Activated naive CD4-positive, alpha-beta T cell (primary cell): ENCODE measurements around the gene COBLL1.

Experiments
- DNase-seq, 4 experiments: peaks; one replicate each; lab custom pipeline; 2025; lab: John Stamatoyannopoulos, UW

COBLL1 gene

DNA sequence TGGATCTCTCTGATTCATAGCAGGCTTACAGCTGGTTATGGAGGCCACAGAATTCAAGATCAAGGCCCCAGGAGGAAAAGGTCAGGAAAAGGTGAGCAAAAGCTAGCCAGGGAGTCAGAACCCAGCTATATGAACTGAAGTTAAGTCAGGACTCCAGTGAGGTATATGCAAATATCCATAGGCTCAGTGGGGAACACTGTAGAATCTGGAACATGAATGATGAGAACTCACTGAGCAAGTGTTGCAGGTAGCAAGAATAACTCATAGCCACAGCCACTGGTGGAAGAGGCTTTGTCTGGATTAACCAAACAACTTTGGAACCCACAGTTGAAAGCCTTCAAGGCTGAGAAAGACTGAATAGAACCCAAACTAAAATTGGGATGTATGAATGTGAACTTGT is 24.7 kb downstream of the COBLL1 start:
- DNase-seq: no peak

DNA sequence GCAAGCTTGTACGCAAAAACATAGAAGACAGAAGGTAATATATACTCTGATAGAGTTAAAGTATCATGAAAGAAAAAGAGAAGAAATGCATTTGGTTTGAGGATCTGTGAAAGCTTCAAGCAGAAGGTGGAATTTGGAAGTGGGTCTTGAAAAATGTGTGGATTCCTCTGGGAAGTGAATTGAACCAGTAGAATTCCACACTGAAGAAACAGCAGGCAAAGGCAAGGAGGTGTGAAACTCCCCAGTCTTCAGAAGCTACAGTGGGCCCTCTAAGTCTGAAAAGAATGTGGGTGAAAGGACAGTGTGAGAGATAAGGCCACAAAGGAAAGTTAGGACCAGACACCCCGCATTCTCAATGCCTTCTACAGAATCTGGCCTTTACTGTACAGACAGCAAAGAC is 25.6 kb downstream of the COBLL1 start:
- DNase-seq: no peak

DNA sequence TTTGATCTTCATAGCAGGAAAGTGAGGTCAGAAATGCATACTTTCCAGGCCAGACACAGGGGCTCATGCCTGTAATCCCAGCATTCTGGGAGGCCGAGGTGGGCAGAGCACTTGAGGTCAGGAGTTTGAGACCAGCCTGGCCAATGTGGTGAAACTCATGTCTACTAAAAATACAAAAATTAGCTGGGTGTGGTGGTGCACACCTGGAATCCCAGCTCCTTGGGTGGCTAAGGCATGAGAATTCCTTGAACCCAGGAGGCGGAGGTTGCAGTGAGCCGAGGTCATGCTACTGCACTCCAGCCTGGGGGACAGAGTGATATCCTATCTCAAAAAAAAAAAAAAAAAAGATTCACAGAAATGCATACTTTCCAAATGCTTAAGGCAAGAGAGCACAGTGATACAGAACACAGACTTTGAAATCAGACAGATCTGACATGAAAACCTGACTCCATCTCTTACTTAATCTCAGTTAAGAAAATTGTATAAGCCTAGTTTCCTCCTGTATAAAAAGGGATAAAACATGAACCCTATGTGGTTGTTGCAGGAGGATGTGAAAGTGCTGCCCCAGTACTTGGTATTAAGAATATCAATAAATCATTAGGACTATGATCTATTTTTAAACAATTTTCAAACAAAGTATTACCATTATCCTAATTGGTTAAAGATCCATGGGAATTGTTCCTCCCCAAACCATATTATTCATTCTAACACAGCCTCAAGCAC is 26.4 kb downstream of the COBLL1 start:
- DNase-seq: no peak

DNA sequence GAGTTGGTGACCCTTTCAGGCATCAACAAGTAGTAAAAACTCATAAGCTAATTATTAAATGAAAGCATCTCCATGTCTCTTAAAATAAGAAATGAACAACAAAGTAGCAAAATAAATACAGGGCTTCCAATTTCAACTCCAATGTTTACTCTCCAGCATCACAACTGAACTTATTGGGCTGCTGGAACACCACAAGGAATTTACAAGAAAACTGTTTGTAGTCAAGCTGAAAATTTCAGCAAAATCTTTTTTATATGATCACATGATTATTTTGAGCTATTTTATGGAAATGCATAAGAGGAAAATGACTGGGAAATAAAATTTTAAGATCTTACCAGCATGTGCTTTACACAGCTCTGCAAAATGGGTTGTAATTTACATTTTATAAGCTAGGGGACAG is 28.1 kb downstream of the COBLL1 start:
- no peak for DNase-seq

DNA sequence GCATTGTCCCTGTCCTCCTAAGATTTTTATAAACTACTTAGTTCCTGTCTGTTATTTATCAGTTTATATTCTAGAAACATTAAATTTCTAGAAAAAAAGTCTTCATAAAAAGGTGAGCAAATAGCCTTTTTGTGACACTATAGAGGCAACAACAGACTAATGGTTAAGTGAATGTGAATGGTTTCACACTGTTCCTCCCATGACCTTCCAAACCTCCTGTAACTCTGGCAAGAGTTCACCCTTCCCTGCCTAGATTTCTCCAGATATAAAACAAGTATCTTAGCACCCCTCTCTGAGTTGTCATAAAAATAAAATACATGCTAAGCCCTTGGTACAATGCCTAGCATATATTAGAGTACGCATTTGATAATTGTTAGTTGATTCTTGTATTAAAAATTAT is 29.2 kb downstream of the COBLL1 start:
- no peak for DNase-seq

DNA sequence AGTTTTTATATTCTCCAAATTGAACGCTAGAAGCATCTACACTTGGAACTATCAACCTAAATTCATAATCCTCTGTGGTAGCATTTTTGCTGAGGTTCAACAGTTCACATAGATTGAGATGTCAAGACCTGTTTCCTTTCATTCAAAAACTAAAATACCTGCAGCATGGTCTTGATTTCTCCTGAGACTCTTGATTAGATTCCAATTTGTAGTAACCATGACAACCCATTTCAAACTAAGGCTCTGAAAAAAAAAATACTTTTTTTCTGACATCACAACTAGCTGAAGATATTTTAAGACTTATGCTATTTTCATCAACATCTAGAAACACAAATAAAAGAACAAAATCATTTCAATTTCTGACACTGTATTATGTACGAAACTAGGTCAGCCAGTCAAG is 29.8 kb downstream of the COBLL1 start:
- no peak for DNase-seq

DNA sequence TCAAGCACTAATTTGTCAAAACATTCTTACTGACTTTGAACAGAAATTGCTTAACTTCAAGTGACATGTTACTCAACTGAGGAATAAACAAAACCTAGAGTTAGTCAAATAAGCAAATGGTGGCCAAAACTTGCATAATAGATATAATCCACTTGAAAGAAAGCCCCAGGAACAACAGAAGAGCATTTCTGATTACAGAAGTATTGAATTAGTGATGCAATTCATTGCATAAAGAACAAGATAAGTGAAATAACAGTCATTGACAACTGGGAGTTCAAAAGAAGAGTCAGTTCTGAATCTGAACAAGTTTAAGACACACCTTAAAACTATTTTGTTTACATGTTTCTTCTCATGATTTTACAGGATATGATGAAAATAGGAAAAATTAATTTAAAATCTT is 30.8 kb downstream of the COBLL1 start:
- no peak for DNase-seq

DNA sequence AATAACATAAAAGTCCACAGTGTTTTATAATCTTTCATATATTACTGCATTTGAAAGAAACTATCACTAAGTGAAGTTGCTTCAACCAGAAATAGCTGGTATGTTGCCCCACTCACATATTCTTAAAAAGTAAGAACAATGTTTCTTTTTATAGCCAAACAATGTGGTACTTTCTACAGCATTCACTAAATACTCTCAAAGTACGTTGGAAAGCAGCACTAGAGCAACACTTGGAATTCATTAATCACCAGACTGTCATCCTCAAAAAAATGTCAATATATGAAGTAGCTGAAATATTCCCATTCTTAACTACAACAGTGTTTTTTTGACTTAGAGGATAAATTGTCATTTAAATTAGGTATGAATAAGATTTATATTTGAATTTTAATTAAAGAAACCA is 32.8 kb downstream of the COBLL1 start:
- no peak for DNase-seq

DNA sequence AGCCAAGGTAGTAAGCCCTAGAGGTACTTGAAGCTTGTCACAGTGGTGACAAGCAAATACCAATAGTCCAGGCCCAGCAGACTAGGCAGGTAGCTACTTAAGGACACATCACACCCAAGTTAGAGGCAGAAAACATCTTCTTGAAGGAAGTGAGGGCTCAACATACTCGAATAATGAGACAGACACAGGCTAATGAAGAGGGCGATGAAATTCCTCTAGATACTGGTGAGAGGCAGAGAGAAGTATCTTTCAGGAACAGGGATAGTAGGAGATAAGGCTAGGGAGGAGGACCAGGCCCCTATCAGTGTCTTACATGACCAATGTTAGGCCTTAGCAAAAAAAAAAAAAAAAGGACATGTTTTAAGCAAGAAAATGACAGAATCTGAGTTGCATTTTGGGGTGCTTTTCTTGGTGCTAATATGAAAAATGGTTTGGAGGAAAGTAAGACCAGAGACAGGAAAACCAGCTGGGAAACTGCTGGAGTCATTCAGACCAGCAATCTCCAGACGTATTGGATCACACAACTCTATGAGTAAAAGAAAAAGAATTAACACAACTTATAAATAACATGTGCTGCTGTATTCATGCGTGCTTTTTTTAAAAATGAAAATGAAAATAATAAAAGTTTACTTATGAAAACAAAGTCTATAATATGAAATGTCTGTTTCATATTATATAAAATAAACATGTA is 37.7 kb downstream of the COBLL1 start:
- no peak for DNase-seq

DNA sequence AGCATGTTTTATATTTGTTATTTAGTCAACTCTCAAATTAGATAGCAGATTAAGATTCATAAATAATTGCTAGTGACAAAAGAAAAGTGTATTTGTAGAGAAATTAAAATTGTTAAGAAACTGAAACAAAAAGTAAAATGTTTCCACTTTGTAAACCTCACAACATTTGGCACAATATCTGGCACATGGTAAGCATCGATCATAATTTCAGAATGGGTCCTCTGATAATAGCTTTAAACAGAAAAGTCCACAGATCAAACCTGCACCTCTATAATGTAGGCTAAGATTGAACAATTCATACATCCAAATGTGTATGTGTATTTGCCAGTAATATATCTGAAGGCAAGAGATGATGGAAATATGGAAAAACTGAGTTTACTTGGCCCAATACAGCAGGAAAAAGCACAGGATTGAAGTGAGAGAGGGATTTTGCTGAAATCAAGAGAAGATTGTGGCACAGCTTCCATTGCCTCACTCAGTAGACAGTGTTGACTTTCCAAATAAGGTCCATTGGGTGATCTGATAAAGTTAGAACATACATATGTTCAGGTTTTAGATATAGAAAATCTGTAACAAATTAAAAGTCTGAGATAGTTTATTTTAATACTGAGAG is 39.4 kb downstream of the COBLL1 start:
- no peak for DNase-seq

DNA sequence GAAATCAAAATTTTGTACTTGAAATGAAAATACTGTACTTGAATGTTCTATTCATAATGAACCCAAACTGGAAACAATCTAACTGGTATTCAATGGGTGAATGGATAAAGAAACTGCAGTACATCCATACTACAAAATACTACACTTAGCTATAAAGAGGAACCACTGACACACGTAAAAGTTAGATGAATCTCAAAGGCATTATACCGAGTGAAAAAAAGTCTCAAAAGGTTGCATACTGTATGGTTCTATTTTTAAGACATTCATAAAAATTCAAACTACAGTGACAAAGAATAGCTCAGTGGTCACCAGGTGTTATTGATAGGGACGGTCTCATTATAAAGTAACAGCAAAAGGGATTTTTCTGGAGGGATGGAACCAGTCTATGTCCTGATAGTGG is 41.1 kb downstream of the COBLL1 start:
- no peak for DNase-seq

DNA sequence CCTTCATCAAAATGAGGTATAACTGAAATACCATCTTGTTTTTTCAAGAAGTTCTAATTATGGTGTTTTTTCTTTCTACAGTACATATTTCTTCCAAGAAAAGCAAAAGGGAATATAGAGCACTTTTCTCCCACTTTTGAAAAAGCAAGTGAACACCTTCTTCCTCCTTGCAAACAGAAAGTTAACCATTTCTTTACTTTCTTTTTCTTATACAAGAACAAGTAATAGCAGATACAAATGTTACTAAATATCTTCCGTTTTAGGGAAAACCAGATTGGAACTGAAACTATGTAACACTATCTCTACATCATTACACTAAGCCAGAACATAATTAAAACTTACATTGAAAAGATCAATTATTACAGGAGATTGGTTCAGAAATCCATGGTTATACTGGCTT is 44.0 kb downstream of the COBLL1 start:
- no peak for DNase-seq

DNA sequence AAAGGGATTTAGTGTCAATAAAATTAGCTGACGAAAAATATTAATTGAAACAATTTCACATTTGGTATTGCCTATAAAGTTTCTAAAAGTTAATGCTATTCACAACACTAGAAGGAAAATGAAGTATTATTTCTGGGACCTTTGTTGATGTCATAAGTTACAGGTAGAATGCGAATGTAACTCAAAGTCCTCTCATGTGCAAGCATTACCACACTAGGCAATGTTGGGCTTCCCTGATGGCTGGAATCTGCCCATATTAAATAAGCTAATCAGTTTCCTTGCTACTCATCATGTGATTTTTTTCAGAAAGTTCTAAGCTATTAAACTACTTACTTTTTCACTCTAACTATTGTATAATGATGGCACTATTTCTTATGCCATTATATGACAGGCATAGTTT is 44.6 kb downstream of the COBLL1 start:
- no peak for DNase-seq

DNA sequence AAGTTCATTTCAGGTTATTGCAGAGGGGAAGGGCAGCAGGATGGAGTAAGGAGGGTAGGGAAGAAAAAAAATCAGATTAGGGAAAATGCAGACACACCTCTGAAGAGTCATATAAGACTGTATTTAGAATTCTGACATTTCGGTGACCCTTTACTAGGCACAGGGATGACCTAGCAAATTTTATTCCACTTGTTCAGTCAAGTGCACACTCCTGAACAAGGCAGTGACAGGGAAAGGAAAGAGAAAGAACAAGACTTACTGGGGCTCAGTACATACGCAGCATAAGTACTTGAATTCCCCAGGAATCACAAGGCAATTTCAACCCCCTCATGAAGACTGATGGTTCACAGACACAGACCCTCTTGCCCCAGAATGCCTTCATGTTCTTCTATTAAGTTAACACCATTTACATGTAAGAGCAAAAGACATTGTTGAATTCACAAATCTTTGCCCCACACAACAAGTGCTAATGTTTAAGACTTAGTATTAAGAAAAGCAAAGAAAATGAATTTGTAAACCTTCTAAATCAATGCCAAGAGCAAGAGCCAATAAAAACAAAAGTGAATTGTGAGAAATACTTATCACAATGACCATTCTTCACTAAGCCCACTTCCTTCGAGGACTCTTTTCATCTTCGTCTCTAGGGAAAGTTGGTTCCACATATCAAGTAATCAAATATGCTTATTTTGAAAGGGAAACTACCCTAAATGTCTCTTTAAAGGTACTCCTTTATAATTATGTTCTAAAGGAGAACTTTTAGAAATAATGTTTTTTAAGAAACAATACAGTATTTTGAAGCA is 47.0 kb downstream of the COBLL1 start:
- DNase-seq: no peak

DNA sequence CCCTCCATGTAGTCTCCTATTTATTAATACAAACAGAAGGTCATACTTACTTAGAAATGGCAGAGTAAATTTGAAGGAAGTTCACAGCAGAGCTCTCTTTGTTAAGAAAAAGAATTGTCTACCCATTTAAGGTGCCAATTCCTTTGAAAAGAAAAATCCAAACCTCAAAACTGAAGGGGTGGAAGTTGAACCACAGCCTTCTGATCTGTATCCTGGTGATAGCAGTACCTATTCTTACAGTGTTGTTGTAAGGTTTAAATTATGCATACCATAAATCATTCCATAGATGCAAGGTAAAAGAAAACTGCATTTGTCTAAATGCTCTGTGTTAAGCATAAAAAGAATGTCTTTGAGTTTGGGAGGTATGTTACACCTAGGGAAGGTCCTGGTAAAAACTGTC is 47.6 kb downstream of the COBLL1 start:
- no peak for DNase-seq

DNA sequence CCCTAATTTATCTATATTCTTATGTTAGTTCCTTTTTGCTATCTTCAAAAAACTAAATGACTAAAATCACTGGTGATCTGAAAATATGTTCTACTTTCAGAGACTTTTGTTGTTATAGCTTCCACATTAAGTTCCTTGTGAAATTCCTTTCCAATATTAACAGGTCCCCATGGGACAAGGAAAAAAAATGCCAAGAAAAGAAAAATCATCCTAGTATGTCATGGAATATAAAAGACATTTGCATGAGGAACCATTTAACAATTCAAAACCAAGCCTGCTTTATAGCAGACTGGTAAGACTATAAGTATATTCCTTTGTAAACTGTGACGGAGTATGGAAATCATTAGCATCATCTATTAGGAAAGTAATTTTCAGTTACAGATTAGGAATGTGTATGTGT is 48.1 kb downstream of the COBLL1 start:
- DNase-seq: no peak

DNA sequence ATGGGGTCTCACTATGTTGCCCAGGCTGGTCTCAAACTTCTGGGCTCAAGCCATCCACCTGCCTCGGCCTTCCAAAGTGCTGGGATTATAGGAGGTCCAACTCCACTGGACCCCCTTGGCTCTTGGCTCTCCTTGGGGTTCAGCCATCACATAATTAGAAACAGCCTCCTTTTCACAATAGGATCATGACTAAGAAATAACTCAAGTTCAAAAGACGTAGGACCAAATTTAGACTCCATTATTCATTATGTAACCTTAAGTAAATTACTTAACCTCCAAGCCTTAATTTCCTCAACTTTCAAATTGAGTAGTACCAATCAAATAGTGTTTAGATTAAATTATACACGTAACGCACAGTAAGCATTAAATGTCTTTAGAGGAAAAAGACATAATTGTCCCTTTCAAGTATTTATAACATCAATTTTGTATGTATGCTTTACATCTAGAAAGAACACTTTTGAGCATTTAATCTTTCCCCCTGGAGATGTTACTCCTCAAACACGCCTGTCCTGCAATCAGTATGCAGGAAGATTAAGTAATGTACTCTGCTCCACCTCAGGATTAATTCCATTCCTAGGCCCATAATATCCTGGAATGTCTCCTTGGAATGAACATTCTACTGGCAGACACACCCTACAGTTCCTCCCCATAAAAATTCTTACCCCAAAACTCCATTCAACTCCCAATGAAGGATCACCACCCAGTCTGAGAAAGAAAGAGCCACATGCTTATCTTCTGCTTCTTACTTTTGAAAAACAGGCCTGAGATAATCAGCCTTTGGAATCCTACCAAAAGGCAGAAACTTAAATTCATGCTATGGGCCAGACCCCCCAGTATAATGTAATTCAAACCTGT is 49.1 kb downstream of the COBLL1 start:
- DNase-seq: no peak

DNA sequence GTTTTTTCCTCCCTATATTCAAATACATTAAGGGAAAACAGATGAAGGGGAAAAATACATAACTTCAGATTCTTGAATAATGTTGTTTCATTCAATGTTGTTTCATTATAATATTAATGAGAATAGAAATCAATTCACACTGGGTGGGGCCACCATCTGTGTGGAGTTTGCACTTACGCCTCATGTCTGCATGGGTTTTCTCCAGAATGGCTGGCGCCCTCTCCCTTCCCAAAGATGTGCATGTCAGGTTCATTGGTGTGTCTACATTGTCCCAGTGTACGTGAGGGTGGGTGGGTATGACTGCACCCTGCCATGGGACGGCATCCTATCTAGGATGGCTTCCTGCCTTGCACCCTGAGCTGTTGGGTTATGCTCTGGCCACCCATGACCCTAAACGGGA is 51.7 kb downstream of the COBLL1 start:
- DNase-seq: no peak

DNA sequence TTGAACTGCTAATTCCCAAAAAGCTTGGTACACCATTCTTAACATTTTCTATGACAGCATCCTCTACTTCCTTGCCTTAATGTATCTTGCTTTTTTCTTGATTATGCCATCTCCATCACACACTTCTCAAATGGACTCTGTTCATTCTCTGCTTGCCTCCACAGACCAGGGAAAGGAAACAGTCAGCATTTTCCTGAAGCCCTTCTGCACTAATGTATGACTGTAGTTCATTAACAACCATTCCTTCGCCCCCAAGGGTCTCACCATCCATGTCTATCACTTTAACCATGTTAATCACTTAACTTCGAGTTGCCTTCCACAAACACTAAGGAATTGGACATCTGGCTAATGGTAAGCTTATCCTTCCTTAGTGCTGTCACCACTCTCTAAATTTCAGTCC is 54.8 kb downstream of the COBLL1 start:
- DNase-seq: no peak

DNA sequence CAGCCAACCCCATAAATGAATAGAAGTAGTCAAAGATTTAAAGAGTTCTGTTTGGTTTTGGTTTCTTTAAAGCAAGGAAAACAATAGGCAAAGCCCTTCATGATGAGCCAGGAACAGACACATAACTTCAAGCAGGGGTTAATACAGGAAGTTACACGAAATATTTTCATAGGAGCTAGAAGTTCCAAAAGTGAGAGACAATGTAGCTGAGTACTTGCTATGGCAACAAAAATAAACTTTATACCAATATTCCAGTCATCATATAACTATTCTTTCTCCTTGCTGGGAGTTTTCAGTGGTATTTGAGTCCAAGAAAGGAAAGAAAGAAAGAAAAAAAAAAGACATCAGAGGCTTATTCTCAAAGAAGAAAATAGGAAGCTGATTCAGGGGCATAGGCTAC is 56.2 kb downstream of the COBLL1 start:
- no peak for DNase-seq

DNA sequence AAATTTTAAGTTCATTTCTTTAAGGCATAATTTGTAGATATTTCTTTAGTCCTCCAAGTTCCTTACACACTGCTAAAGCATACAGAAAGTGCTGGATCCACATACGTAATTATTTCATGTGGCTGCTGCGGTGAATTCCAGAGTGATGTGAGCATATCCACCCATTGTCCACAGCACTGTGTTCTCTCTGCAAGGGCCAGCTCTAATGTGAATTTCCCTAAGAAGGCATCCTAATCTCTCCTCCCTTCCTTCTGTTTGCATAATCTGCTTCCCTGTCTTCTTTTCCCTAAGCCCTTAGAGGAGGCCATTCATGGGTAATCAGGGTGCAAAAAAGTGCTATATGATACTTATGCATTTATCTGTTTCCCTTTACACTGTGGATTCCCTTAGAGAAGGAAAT is 57.2 kb downstream of the COBLL1 start:
- no peak for DNase-seq

DNA sequence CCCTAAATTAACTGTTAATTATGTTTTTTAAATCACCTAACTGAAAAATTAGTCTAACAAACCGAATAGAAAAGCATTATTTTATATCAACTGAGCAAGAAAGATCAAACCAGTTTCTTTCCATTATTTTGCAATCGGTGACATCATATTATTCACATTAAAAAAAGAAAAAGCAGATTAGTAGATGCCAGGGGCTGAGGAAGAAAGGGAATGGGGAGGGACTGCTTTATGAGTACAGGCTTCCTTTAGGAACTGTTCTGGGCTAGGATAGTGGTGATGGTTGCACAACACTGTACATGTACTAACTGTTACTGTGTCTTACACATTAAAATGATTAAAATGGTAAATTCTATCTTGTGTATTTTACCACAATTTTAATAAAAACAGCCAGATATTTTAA is 59.3 kb downstream of the COBLL1 start:
- DNase-seq: no peak
